HG02870 (cell line): ENCODE measurements around the gene CHURC1.

Experiments
- ATAC-seq: cut with Tn5 transposase; IDR thresholded peaks from one replicate; pipeline ENCODE4 v1.9.1; 2021; ENCODE audit warnings: mild to moderate bottlenecking, moderate library complexity; ENCODE audit not compliant: unreplicated experiment

The CHURC1 gene

DNA sequence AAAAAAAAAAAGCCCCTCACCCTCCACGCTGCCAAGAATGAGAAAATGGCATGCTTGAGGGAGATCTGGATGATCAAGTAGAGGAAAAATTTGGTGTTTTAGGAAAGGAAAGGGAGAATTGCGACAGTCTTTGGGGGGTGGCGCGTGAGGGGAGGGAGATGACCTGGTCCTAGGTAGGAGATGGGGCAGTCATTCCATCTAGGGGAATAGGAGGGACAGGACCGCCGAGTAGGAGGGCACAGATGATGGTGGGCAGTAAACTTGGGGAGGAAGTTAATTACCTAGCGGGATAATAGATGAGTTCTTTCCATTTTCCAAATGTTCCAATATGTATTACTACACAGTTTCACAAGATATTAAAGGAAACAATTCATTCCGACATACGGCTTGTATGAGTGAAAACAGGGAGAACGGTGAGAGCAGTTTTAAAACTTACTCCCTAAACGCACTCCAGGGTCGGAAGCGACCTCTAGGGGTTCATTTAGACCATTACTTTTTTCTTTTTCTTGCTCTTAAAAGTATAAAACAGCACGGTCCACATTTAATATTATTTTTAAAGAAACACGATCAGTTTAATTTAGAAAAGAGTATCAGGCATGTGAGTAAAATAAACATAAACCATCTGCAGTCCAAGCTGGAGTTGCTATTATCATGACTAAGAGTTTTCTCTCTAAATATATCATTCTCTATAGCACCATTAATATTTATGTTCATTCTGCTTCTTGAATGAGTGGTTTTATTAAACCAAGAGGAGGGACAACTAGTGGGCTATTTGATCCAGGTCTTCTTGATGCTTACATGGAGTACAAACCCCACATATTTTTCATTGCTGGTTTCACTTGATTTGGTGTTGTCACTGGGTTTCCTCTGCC, 69.4 kb downstream of the CHURC1 start:
- ATAC-seq: no peak
